ENCODE measurements around the gene PPP2R2B. TPM values are rescaled to one million over a fixed set of nuclear protein-coding genes. Genes with fewer than 3 reads are reported as not detected.

Gene PPP2R2B
- total RNA-seq, 1 donor from 2014 or later, result 0.12 TPM

DNA sequence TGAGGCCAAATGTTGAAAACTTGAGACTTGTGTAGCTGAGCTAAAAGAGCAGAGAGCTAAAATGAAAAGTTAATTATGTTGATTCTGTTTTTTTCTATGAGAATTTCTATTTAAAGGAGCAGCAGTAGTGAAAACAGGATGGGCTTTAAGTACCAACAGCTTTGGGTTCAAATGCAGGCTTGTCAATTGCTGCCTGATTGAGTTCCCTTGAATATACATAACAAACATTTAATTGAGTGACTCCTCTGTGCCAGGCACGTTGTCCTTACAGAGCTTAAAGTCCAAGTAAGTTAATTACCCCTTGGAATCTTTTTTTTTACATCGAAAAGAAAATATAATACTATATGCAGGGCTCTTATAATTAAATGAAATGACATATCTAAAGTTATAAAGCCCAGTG lies 38.5 kb downstream of the PPP2R2B start:
- intact Hi-C loops (cut with micrococcal nuclease), result no loop called here
- ATAC-seq (no peak), DNase-seq (no peak)

DNA sequence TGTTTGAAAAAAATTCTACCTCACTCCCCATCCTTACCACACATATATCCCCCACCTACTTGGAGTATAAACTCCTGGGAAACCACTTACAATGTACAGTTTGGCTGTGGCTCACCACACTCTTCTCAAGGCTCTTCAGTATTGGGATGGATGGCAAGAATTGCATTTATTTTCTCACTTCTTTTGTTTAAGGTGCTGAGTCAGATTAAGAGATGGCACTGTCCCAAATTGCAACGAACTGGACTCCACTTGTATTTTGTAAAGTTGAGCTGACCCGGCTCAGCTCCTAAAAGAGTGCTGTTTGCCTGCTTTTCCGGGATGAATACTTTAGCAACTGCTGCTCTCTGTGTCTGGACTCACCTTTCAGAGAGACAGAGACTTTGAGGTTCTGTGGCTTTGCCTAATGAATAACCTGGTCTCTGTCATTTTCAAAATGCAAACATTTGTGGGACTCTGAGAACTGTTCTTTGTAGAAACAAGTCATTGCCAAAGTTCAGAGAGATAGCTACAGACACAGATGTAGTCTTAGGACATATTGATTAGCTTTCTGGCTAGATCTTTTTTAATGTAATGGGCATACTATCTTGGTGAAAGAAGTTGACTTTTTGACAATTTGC lies 42.2 kb downstream of the PPP2R2B start:
- ATAC-seq (no peak), DNase-seq (no peak)
- intact Hi-C loops (cut with micrococcal nuclease), result no loop called here

GRCh38 chr5:146832985-146833732 lies 45.4 kb downstream of the PPP2R2B start:
- no peak for ATAC-seq
- intact Hi-C loops (cut with micrococcal nuclease), result no loop called here

DNA sequence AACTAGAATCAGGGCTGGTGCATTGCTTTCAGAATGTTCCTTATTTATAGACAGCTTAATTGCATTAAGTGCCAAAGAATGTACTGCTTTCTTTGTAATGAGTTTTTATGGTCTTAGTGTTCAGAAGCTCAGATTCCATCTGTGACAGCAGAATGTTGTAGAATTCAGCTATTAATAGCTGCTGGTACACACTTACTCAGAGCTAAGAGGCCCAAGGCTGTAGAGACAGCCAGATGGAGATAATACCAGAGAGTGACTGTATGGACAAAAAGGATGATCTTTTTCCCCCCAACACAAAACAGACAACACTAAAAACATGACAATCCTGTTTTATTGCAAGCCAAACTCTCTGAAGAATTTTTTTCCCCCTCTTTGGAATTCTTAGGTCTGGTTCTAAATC lies 50.2 kb downstream of the PPP2R2B start:
- intact Hi-C loops (cut with micrococcal nuclease), result no loop called here
- DNase-seq (no peak), ATAC-seq (no peak)

More at GRCh38 chr5:146832985-146833732, 45.4 kb downstream of the PPP2R2B start:
- no peak for DNase-seq

DNA sequence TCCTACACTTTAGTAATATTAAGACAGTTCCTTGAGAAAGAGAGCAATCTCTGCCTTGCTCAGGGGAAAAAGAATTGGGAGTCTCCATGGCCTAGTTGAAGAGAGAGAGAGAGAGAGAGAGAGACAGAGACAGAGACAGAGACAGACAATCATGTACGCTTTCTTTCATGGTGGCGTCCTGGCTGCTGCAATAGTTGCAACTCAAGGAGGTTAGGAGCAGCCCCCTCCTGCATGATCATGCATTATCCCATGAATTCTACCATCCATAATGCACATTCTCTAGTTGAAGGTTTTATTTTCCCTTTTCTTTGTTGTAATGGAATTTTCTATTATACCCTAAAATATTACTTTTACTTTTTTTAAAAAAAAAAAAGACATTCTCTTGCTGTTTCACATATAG lies 50.7 kb downstream of the PPP2R2B start:
- no peak for DNase-seq
- intact Hi-C loops (cut with micrococcal nuclease), result no loop called here

DNA sequence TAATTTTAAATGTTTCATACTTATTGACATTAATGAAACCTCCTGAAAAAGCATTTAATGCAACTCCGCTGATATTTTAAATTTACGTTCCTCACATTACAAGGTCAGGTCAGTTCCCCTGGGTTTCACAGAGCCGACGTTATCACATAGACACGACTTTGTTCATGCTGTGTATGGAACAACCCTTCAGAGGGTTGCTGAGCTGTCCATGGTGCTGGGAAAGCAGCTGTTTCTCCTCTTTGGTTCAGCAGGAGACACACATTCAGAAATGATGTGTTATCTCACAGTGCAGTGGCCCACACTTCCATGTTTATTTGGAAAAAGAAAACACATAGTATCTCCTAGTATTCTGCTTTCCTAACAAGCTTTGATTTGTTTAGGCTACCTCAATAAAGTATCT lies 53.5 kb downstream of the PPP2R2B start:
- ATAC-seq (no peak), DNase-seq (no peak)
- intact Hi-C loops (cut with micrococcal nuclease), result no loop called here

More for the DNA sequence above, 50.7 kb downstream of the PPP2R2B start:
- ATAC-seq, result no peak

- ATAC-seq, result no peak
- no peak for DNase-seq
- intact Hi-C loops (cut with micrococcal nuclease), result no loop called here
Observed at GRCh38 chr5:146821732-146822131, 56.8 kb downstream of the PPP2R2B start.

DNA sequence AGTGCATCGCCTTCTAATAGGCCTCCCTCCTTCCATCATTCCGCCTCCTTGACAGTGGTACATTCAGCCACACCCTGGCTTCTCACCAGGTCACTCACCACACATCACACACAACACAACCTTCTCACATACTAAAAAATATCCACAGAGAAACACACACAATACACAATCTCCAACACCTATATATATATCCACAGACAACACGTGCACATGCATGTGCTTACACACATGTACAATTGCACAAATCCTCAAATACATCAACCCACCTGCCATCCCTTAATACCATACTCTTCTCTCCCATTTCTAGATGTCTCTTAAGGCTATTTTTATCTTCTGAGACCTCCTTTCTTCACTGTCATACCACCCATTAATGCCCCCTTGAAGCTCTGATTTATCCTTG lies 57.6 kb downstream of the PPP2R2B start:
- no peak for ATAC-seq
- no peak for DNase-seq
- intact Hi-C loops (cut with micrococcal nuclease), result no loop called here

DNA sequence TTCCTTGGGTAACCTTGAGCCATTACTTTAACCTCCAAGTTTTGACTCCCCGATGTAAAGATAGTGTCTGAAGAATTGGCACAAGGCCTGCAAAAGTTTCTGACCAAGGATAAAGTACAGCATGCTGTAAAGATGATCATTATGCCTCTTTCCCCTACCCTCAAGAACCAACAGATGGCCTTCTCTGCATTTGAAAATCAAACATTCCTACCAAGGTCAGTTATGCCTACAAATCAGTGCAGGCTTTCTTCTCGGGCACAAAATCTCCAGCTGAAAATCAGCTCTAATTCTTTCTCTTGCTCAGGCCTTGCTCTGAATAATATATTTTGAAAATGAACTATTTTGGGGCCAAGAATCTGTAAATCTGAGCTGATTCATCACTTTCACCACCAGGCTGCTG lies 59.7 kb downstream of the PPP2R2B start:
- ATAC-seq (no peak), DNase-seq (no peak)
- intact Hi-C loops (cut with micrococcal nuclease), result no loop called here

DNA sequence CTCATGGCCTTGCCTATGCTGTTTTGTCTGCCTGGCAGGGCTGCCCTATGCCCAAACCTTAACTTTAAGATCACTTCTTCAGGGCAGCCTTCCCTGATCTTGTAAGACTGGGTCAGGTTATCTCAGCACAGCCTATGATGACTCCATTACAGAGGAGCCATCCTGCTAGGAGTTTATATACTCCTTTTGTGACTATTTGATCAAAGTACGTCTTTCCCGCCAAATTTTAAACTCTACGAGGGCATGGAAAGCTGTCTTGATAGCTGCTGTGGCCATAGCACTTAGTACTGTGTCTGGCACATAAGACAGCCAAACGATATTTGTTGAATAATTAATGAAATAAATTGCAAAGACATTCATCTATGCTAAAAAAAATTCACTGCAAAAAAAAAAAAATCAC lies 60.6 kb downstream of the PPP2R2B start:
- DNase-seq, result no peak
- intact Hi-C loops (cut with micrococcal nuclease), result no loop called here
- ATAC-seq, result no peak

DNA sequence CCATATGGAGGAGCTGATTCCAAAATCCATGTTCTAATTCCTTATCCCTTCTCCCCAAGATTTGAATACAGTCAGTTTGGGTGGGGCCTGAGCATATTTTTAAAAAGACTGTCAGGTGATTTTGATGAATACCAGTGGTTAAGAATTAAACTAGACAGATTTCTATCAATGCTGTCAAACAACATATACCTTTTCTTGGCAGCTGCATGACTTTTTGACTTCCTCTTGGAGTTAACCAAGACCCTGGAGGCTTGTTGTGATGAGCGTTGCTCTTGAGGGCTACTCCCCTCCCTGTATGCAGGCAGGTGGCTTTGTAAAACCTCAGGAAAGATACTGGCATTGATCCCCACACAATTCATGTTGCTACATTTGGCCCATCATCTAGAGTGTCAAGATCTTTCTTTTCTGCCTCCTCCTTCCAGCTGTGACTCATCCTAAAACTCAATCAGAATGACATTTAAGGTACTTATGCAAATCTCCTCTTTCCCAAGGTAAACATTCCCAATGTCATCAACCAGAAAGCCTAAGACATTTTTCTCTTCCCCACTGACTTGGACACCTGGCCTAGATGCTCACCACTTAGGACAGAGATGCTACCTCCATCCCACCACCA lies 61.7 kb downstream of the PPP2R2B start:
- DNase-seq (no peak), ATAC-seq (no peak)
- intact Hi-C loops (cut with micrococcal nuclease), result no loop called here

GRCh38 chr5:146815411-146815810 lies 63.1 kb downstream of the PPP2R2B start:
- DNase-seq, result no peak
- intact Hi-C loops (cut with micrococcal nuclease), result no loop called here
- ATAC-seq, result no peak

GRCh38 chr5:146813346-146814157 lies 65.0 kb downstream of the PPP2R2B start:
- DNase-seq (no peak), ATAC-seq (no peak)
- intact Hi-C loops (cut with micrococcal nuclease), result no loop called here

DNA sequence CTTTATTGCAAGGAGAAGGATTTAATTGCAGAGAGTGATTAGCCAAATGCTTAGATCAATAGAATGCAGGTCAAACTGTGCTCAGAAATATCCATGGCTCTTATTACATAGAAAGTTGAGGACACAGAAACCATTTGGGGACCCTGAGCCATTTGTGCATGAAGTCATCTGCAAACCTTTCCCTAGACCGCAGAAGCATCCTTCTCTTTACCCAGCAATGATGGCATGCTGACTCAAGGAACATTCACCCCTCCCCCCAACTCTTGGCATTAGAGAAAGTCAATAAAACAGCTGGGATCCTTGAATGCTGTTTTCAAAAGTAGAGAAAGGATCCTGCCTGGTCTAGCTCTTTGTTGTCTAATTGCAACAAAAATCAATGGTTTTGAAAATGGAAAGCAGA lies 73.5 kb downstream of the PPP2R2B start:
- ATAC-seq, result no peak
- intact Hi-C loops (cut with micrococcal nuclease), result no loop called here
- DNase-seq, result no peak

DNA sequence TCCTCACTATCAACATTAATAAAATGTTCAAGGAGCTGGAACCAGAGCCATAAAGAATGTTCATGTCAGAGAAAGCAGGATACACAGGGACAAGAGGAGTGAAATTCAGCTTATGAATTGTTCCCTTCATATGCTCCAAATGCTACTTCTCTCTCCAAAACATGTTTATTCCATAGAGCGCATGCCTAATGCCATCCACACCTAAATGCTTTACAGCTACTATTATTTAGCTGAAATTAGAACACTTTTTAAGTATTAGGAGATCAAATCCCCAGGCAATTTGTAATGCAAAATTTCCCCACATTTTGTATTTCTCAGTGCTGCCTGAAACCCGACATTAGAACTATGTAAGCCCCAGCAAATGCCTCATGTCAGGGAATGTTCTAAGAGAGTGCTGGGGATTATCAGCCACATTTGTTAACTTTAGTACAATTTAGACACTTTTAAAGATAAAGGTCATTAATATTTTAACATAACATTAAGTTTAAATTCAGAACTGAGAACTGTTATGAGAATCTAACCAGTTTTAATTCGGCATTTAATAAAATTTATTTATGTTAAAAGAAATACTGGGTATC lies 75.5 kb downstream of the PPP2R2B start:
- intact Hi-C loops (cut with micrococcal nuclease), result no loop called here
- DNase-seq (no peak), ATAC-seq (no peak)

DNA sequence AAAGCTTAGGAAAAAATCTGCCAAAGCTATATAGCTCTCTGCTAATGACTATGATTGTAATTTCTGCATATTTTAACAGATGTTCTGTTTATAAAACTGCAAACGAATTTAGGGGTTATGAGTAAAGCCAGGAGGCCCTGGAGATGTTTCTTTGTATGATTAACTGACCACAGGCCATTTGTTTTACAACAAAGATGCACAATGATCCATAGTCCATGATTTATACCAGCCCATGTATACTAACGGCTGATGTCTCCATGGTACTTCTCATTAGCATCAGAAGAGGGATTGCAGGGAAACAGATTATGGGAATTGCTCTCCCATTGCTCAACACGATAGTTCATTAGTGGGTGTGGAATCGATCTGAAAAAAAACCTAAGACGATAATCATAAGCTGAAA lies 78.9 kb downstream of the PPP2R2B start:
- no peak for ATAC-seq
- intact Hi-C loops (cut with micrococcal nuclease), result no loop called here
- no peak for DNase-seq

GRCh38 chr5:146799231-146799630 lies 79.3 kb downstream of the PPP2R2B start:
- ATAC-seq (no peak), DNase-seq (no peak)
- intact Hi-C loops (cut with micrococcal nuclease), result no loop called here

- intact Hi-C loops (cut with micrococcal nuclease), result no loop called here
- ATAC-seq (no peak), DNase-seq (no peak)
Observed at GRCh38 chr5:146797658-146798057, 80.9 kb downstream of the PPP2R2B start.

- ATAC-seq, result no peak
- intact Hi-C loops (cut with micrococcal nuclease), result no loop called here
- no peak for DNase-seq
Observed at GRCh38 chr5:146796911-146797310, 81.6 kb downstream of the PPP2R2B start.

GRCh38 chr5:146796144-146796543 lies 82.4 kb downstream of the PPP2R2B start:
- ATAC-seq (no peak), DNase-seq (no peak)
- intact Hi-C loops (cut with micrococcal nuclease), result no loop called here
